A204.1 (cell line): Measurements from ENCODE around the gene KBTBD7.
A peak's percentile ranks its signal among the peaks of the same experiment; 100 is the strongest.

Experiments
- FAIRE-seq: peaks from 2 replicates; lab custom pipeline; 2012; peaks lifted over from hg19 to GRCh38; lab: Jason Lieb, UNC

The KBTBD7 gene, protein sequence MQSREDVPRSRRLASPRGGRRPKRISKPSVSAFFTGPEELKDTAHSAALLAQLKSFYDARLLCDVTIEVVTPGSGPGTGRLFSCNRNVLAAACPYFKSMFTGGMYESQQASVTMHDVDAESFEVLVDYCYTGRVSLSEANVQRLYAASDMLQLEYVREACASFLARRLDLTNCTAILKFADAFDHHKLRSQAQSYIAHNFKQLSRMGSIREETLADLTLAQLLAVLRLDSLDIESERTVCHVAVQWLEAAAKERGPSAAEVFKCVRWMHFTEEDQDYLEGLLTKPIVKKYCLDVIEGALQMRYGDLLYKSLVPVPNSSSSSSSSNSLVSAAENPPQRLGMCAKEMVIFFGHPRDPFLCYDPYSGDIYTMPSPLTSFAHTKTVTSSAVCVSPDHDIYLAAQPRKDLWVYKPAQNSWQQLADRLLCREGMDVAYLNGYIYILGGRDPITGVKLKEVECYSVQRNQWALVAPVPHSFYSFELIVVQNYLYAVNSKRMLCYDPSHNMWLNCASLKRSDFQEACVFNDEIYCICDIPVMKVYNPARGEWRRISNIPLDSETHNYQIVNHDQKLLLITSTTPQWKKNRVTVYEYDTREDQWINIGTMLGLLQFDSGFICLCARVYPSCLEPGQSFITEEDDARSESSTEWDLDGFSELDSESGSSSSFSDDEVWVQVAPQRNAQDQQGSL

DNA sequence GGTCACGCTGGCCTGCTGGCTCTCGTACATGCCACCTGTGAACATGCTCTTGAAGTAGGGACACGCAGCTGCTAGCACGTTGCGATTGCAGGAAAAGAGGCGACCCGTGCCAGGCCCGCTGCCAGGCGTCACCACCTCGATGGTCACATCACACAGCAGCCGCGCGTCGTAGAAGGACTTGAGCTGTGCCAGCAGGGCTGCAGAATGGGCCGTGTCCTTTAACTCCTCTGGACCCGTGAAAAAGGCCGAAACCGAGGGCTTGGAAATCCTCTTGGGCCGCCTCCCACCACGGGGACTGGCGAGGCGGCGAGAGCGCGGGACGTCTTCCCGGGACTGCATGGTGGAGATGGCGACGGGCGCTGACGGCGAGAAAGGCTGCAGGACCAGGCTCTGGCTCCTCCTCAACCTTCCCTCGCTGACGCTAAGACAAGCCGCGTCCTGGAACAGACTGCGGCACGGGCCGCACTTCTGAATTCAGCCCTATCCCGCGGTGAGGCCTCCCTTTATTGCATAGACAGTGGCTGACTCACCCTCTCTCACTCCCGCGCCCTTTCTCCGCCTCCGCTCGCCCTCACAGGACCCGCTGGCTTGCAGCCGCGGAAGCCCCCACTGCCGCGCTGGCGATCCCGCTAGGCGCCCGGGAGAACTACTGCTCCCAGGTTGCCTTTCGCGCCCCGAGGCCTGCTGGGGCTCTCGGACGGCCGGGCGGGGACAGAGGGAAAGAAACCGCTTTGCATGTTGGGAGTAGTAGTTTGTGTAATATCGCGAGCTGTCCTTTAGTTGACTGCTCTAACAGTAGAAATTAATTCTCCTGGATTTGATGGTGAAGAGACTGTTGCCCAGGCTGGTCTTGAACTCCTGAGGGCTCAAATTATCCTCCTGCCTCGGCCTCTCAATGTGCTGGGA is at the start of gene KBTBD7:
Gene KBTBD7 (minus strand): TSS at position 651 of the 906 bp plus-strand sequence. CDS start 312 bp downstream, at position 339.
- no peak for FAIRE-seq

DNA sequence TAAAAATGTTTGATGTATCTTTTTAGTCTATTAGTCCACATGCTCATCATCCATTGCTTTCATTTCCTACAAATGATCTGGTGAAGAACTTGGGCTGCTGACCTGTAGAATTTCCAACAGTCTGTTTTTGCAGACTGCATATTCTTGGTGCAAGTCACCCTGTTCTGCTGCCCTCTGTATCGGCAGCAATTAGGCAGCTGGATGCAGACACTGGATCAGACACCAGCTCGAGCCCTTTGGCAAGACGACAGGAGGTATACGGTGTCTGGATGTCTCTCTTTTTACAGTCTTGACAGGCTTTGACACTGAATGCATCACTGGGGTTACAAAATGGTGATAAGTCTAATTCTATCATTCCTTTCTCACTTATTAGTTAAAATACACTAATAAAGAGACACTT is 47.3 kb upstream of the KBTBD7 start:
- no peak for FAIRE-seq

DNA sequence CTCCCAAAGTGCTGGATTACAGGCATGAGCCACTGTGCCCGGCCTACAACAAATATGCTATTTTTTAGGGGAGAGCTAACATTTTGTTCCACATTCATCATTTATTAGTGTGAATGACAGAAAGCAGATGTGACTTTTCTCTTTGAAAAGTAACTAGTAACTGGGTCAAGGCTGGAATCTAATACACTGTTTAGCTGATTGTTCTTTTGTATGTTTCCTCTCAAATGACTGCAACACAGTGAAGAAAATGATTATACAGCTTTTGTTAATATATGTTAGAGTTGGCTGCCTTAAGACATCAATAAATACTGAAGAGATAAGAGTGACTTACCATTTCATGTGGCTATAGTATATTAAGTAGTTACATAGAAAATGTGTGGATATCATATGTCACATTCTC is 42.0 kb upstream of the KBTBD7 start:
- no peak for FAIRE-seq

DNA sequence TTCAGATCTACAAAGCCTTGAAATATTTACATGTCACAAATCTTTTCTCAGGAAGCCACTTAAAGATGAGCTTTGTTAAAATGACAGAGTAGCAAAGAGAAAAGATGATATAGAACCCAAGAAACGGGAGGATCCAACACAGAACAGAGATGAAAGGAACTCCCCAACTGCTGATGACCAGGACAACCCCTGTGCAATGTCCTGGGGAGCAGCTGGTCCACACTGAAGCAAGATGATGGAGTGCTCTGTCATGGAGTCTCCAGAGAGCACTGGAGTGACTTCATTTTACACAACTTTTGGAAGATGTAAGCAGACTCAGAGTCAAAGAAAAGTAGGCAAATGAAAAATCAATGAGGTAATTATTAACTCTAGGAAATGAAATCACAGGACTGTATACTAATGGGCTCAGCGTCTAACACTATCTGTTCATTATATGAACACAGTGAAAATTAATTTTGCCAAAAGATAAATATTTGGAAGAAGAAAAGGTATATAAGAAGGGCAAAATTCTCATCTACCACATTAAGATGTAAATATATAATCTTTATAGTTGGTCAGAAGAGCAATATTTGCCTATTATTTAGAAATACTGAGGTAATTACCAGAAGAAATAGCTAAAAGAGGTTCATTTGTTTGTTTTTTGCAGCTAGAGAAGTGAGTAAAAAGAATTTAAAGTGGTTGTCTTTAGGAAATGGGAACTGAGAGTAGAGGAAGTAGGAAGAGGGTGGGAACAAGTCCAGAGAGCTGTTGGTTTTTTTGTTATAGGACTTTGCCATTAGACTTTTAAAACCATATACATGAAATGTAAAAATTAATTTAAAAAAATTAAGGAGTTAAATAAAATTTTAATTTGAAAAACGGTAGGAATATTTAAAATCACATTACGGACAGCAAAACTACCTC is 38.5 kb upstream of the KBTBD7 start:
- FAIRE-seq: no peak

DNA sequence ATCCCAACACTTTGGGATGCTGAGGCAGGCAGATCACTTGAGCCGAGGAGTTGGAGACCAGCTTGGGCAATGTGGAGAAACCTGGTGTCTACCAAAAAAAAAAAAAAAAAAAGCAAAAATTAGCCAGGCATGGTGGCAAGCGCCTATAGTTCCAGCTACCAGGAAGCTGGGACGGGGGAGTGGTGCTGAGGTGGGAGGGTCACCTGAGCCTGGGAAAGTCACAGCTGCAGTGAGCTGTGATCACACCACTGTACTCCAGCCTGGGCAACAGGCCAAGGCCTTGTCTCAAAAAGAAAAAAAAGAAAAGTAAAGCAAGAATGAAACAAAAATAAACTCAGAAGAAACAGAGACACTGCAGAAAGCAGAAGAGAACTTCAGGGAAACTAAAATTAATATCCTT is 37.4 kb upstream of the KBTBD7 start:
- no peak for FAIRE-seq

DNA sequence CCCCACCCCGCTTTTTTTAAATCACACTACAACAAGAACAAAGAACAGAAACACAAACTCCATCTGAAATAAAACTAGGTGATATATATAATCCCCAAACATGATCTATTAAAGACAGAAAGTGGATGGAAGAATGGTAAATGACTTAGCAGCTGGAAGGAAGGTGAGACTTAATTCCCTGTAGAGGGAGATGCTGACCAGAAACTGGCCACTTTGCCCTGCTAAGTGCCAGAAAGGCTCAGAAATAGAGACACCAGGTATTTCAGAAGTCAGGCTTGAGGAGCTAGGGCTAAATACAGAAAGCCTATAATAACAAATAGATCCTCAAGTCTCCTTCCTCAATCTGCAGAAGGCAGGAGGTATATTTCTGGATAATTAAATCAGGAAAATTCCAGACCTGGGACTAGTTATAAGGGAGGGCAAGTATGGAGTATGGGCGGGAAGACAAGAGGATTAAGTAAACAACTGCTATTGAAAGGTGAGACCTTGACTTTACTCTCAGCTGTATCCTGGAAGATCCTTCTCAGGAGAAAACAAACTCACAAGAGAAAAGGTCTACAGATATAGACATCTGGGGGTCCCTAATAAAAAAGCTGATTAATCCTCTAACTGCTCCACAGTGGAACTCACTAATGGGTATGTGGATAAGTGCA is 36.8 kb upstream of the KBTBD7 start:
- FAIRE-seq: no peak

DNA sequence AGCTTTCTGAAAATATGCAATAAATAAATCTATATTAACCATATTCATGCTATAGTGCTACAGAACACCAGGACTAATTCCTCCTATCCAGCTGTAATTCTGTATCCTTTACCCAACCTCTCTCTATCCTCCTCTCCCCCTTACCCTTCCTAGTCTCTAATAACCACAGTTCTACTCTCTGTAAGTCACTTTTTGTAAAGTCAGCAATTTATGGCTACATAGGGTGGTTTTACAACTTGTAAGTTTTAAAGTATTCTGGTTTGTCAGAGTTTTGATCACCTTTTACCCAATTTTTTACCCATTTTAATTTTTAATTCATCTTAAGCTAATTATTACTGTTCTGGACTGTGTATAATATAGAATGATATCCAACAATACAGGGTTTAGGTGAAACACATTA is 35.0 kb upstream of the KBTBD7 start:
- FAIRE-seq: no peak

DNA sequence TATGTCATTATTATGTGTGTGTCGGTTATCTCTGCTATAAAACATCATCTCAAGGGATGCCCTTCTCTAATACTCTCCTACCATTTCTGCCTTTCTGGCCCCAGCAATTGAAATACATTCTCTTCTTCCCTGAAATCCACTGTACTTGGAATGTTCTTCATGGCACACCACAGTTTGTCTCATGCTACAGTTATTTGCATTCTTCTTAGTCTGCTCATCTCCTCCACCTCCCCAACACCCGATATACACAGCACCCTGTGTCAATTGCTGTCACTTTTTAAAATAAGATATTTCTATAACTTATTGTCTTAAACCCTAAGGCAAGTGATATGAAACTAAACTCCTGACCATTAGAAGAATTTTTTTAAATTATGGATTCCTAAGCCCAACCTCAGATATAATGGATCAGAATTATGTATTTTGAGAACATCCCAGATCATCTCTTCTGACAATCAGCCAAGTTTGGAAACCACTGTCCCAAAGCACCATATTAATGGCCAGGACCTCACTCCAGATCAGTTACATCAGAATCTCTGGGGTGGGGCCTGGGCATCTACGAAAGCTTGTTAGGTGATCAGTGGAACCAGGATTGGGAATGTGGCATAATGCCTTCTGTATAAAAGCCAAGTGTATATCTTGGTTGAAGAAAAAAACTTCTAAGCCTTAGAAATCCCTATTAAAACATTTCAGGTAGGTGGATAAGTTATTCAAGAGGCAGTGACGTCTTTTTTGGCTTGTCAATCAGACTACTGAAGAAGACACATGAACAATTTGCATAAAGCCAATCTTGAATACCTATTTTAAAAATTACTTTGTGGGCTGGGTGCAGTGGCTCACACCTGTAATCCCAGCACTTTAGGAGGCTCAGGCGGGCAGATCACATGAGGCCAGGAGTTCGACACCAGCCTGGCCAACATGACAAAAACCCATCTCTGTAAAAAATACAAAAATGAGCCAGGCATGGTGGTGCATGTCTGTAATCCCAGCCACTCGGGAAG is 30.0 kb upstream of the KBTBD7 start:
- FAIRE-seq: no peak

DNA sequence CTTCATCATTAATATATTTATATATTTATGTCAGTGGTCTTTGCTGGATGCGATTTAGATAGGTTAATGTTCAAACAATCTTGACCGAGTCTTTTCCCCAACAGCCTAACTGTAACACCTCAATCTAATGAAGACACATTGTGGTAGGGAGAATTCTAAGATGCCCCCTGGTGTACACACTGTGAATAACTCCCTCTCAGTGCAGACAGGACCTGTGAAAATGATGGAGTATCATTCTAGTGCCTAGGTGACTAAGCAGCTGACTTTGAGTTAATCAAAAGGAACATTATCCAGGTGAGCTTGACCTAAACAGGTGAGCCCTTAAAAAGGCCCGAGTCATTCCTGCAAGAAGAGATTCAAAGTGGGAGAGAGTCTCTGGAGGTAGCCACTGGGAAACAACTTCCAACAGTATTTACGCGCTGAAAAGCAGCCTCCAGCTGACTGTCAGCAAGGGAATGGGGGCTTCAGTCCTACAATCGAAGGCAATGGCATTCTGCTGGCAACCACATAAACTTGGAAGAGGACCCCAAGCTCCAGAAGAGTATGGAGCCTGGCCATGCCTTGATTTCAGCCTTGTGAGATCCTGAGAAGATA is 28.0 kb upstream of the KBTBD7 start:
- peak; percentile 89 for FAIRE-seq

DNA sequence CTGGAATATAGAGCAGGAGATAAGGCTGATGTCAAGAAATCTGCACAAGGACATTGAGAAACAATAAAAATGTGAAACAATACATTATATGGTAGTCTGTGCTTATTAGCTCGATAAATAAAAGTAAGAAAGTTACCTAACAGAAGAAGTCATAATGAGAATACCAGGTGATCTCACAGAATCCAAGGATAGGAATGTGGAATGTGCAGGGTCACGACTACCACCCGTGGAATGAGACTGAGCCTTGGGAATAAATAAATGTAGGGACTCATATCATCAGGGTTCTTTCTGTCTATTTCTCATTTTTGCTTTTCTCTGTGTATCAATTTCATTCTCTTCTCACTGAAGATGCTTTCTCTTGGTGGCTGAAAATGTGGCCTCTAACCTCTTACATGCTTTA is 26.0 kb upstream of the KBTBD7 start:
- FAIRE-seq: no peak

DNA sequence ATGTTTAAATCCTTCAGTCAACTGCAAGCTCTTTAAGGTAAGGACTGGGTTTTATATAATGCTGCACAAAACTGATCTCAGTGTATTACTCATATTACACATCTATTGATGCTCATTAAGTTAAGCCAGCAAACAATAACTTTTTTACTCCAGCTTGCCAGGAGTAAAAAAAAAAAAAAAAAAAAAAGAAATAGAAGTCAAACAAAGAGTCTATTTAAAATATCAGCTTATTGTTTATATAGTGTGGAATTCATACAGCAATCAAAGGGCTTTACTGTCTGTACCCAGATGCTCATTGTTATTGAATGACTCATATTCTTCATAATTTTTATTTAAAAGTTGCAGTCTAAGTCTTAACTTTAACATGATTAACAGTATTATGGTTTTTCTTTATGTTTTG is 21.8 kb upstream of the KBTBD7 start:
- peak; percentile 46 for FAIRE-seq

DNA sequence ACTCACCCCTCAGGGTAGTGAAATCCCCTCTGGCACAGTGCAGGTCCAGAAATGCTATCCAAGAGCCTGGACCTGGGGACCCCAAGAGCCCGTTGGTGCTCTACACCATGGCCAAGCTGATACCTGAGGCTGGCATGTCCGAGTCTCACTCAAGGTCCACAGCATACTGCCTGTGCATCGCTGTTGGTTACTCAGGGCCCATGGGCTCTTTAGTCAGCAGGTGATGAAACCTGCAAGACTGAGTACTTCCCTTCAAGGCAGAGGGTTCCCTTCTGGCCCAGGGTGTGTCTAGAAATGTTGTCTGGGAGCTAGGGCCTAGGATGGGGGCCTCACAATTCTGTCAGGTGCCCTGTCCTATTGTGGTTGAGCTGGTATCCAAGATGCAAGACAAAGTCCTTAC is 19.6 kb upstream of the KBTBD7 start:
- no peak for FAIRE-seq

DNA sequence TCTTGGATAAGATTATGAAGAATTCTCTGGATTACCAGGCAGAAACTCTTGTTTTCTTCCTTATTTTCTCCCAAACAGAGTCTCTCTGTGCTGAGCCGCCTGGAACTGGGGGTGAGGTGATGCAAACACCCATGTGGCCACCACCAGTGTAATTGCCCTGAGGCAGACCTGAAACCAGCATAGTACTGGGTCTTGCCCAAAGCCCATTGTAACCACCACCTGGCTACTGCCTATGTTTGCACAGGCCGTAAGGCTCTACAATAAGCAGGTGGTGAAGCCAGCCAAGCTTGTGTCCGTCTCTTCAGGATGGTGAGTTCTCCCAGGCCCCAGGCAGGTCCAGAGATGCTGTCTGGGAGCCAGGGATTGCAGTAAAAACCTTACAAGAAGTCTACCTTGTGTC is 18.9 kb upstream of the KBTBD7 start:
- FAIRE-seq: no peak

DNA sequence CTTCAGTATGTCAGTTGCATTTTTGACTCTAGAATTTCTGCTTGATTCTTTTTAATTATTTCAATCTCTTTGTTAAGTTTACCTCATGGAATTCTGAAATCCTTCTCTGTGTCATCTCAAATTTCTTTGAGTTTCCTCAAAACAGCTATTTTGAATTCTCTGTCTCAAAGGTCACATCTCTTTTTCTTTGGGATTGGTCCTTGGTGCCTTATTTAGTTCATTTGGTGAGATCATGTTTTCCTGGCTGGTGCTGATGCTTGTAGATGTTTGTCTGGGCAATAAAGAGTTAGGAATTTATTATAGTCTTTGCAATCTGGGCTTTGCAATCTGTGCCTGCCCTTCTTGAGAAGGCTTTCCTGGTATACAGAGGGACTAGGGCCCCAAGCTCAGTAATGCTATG is 18.5 kb upstream of the KBTBD7 start:
- no peak for FAIRE-seq

DNA sequence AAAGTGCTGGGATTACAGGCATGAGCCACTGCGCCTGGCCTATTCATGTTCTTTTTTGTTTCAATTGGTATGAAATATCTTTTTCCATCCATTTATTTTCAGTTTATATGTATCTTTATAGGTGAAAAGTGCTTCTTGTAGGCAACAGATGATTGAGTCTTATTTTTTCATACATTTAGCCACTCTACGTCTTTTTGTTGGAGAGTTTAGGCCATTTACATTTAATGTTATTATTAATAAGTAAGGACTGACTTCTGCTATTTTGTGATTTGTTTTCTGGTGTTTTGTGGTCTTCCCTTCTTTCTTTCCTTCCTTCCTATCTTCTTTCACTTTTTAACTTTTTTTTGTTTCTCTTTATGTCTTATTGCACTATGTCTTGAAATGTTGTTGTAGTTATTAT is 16.7 kb upstream of the KBTBD7 start:
- no peak for FAIRE-seq

DNA sequence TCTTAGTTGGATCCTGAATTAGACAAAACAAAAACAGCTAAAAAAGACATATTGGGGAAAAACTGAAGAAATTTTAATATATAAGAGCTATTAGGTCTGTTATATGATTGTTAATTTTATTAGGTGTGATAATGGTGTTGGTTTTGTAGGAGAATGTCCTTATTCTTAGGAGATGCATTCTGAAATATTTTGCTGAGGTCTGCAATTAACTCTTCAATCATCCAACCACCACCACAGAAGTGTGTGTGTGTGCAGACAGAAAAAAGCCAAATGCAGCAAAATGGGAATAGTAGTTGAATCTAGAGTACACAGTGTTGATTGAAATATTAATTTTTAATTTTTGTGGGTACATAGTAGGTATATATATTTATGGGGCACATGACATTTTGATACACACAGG is 12.1 kb upstream of the KBTBD7 start:
- no peak for FAIRE-seq

DNA sequence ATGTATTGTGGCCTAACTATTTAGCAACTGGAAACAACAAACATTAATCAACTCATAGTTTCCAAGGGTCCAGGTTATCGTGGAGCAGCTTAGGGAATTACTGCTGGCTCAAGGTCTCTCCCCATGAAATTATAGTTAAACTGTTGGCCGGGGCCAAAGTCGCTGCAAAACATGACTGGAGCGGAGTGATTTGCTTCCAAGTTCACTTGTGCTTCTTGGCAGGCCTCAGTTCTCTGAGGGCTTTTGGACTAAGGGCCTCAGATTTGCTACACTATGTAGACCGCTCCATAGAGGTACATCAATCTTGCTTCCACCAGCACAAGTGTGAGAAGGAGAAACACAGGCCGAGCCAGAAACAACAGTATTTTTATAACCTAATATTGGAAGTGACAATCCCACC is 9.4 kb upstream of the KBTBD7 start:
- FAIRE-seq: no peak

DNA sequence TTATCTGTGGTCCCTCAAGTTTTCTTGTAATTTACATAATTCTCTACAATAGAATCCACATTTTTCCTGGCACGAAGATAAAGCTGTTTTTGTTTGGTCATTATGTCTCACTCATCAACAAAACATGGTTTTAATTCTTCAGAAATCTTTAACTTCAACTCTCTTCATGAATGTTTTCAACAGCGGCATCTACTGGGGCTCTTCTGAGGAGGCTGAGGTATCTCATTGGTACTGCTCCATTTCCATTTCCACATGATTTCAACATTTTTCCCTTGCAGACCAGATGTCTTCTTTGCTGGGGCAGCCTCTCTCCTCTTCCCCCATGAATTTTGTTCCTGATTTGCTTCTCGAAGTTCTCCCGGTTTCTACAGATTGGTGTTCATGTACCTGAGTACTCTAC is 5.8 kb upstream of the KBTBD7 start:
- no peak for FAIRE-seq

DNA sequence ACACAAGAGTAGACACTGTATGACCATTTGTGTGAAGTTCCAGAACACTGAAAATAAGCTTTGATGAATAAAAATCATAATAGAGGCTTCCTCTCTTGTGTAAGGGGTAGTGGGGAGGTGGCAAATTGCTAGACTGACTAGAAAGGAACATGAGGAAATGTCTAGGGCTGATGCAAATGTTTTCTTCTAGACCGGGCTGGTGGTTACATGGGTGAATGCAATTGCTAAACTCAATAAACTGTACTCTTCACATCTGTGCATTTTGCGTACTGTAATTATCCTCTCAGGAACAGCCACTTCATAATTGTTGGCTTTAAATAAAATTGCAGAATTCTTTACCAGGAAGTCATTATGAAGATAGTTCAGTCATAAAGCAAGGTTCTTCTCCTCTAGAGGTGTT is 5.2 kb upstream of the KBTBD7 start:
- no peak for FAIRE-seq

DNA sequence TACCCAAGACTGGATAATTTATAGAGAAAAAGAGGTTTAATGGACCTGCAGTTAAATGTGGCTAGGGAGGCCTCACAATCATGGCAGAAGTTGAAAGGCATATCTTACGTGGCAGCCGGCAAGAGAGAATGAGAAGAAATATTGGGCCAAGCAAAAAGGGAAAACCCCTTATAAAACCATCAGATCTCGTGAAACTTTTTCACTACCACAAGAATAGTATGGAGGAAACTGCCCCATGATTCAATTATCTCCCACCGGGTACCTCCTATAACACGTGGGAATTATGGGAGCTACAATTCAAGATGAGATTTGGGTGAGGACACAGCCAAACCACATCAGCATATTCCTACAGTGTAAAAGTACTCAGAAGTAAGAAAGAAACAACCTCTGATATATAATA is 4.7 kb upstream of the KBTBD7 start:
- FAIRE-seq: no peak
